ENCODE results near the gene STXBP6.
"Not testable (repeated sequence)": the region's sequence is repeated elsewhere in the genome, so short reads cannot be mapped to it uniquely, and the experiment has no call there.

STXBP6 gene

GRCh38 chr14:24982472-24983155 is 67.3 kb downstream of the STXBP6 start:
- DNase-seq: no peak

DNA sequence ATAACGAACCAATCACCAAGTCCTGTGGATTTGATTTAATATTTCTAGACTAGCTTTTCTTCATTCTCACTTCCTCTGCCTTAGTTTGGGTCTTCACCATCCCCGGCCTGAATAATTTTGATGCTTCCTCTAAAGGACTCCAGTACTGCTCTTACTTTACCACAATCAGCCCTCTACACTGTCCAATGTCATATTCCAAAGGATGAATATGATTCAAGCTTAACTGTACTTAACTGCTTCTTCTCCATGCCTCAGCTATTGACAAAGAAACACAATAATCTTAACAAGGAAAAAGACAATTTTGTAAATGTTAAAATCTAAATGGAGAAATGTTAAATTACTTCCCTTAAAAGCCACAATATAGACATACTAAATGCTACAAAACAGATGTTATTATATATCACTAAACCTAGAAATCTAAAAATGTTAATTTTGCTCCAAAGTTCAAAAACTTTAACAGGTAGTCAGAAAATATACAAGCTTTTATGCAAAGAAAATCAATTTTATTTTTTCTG is 70.2 kb downstream of the STXBP6 start:
- DNase-seq: no peak

DNA sequence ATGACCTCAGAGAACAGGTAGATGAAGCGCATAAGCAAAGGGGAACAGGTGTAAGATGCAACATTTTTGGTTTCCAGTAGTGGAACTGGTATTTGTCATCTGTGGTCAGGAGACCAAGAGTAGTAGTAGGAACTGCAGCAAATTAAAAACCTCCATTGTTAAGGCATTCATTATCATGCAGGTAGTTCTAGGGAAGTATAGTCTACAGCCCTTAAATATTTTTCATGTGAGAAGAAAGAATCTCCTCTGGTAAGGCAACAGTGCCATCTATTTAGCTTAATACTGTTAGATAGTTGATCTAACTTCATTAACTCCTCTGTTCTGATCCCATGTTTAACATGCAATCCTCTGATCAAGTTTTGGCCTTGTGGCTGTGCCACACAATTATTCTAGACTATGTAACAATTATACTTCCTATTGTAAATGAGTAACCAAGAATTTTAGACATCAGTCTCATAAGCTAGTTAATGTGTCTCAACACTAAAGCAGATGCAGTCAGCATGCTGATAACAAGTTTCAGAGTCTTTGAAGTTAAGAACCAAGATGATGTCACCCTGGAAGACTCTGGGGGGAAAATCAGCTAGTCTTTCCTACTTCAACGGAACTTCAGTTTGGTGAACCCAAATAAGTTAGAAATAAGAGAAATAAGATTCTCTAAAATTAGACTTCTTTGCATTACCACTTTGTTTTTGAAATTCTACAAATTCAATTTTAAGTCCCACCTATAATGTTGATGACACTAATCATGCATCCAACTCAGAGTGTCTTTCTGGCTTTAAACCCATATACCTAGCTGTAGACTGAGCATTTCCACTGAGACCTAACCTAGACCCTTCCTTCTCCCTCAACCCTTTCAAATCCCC is 70.9 kb downstream of the STXBP6 start:
- no peak for DNase-seq

GRCh38 chr14:24976602-24977001 is 73.3 kb downstream of the STXBP6 start:
- DNase-seq: no peak

GRCh38 chr14:24975393-24975792 is 74.6 kb downstream of the STXBP6 start:
- no peak for DNase-seq

- DNase-seq: no peak
These were observed 75.2 kb downstream of the STXBP6 start for GRCh38 chr14:24974591-24975374.

DNA sequence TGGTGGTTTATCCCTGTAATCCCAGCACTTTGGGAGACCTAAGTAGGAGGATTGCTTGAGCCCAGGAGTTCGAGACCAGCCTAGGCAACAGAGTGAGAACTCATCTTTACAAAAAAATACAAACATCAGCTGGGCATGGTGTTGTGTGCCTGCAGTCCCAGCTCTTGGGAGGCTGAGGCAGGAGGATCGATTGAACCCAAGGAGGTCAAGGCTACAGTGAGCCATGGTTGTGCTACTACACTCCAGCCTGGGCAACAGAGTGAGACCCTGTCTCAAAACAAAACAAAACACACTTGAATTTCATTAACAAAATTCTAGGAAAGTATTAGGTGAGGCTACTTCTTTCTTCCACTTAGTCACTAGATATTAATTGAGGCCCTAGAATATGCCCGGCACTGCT is 77.1 kb downstream of the STXBP6 start:
- DNase-seq: no peak

- no peak for DNase-seq
These were observed 78.7 kb downstream of the STXBP6 start for GRCh38 chr14:24971255-24971654.

DNA sequence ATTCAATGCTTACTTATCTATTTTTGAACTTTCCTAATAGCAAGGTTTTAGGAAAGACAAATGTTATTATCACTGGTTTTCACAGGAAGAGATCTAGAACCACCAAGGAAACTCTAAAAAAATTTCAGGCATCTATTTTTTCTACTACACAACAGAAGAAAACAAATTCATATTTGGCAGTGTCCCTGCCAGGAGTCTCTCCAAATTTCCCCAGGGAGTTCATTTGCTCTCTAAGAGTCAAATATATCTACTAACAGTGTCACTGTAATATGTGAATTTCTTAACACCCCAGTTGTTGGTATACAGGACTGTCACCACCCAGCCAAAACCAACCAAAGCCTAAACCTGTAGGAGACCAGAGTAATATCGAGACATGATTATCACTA is 83.4 kb downstream of the STXBP6 start:
- no peak for DNase-seq

DNA sequence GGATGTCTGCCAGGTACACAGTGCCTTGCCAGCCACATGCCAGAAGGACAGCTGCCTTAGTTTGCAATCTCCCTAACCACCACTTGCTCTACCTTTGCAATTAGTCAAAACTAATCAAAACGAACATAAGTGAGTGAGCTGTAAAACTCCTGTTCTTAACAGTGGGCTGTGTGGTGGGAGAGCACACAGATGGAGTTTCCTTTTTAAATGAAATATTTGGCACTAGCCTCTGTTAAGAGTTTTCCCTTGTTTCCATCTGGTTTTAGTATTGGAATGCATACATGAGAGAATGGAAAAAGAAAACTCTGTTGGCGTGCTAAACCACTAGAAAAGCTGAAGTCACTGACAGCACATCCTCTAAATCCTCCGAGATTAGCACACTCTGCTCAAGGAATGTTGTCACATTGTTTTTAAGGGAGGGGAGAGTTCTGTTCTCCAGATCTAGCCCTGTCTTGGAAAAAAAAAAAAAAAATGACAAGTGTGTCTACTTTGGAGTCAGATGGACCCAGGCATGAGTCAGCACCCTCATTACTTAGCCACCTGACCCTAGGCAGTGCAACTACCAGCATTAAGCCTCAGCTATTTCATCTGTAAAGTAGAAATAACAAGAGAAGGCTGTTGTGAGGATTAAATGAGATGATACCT is 83.9 kb downstream of the STXBP6 start:
- no peak for DNase-seq

GRCh38 chr14:24965578-24965933 is 84.4 kb downstream of the STXBP6 start:
- DNase-seq: no peak

DNA sequence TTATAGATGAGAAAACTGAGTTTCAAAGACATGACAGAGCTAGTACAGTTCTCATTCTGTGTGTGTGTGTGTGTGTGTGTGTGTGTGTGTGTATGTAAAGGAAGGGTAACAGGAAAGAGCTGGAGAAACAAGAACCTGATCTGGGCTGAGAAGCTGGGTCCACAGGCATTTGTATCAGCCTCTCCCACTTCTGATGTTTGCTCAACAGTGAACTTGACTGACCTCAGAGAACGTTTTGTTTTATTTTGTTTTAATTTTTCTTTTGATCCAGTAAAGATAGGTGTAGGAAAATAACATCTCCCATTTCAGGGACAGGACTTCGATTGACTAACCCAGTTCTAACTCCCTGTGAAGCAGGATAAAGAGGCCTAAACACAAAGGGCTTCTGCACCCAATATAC is 85.4 kb downstream of the STXBP6 start:
- DNase-seq: no peak

DNA sequence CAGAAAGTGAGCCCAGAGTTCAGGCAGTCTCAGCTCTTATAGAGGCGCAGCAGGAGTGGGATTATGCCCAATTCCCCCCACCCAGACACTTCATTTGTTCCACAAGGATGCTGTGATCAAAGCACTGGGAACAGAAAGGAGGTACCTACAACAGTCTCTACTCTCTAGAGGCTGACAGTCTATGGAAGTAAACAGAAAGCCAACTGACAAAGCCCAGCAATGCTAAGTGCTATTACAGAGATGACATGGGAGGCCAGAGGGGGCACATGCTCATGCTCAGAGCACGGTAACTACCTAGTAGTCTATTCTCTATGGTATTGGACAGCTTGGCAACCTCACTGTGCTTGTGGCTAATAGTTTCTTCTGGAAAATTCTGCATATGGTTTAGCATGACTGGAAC is 85.9 kb downstream of the STXBP6 start:
- no peak for DNase-seq

GRCh38 chr14:24962118-24962517 is 87.8 kb downstream of the STXBP6 start:
- not testable (repeated sequence) for DNase-seq

DNA sequence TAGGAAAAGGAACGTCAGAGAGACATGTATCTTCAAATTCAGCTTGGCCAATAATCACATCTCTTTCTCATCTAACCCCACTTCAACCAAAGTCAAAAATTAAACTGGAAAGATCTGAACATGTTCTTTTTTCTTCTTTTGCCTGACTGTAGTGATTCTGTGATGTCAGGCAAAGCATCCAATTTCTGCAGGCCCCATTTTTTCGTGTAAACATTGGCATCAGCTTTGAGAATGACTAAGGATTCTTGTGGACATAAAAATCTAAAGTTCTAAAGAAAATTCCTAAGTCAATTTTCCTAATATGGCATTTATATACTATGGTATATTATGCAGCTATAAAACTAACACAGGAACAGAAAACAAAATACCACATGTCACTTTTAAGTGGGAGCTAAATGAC is 89.1 kb downstream of the STXBP6 start:
- no peak for DNase-seq

DNA sequence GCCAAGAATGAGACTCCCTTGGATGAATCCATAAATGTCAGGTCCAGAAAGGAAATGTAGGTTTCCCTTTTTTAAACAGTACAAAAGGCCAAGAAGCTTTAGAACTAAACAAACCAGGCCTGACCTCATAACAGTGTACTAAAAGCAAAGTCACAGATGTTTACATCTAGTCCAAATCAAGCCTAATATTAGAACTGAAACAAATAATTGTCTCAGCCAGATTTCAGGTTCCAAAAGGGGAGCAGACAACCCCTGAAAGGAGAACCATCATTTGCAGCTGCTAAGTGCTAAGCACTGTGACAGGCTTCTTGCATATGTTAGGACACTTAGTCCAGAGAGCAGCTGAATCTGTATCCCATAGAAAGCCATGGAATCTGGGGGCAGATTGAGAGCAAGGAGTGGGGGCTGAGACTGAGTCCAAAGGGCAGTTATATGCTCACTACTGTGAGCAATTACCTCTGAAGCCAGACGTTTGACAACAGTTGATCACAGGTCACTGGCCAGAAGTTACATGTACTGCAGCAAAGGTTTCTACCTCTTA is 90.1 kb downstream of the STXBP6 start:
- no peak for DNase-seq

DNA sequence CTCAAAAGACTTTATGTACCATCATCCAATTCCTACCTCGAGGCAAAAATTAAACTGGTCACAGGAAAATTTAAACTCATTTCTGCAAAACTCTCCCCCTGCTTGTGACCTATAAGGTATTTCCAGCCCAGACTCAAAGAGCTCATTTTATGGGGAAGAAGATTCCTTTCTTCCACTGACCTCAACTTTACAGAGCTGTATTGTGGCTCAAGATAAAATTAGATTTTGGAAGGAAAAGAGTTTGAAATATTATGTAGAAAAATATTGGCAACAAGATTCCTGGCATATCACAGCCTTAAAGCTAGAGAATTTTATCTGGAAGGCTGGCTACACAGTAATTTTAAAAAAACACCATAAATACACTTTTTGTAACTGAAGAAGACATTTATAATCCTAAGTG is 91.7 kb downstream of the STXBP6 start:
- DNase-seq: no peak

GRCh38 chr14:24957814-24958213 is 92.1 kb downstream of the STXBP6 start:
- DNase-seq: no peak

DNA sequence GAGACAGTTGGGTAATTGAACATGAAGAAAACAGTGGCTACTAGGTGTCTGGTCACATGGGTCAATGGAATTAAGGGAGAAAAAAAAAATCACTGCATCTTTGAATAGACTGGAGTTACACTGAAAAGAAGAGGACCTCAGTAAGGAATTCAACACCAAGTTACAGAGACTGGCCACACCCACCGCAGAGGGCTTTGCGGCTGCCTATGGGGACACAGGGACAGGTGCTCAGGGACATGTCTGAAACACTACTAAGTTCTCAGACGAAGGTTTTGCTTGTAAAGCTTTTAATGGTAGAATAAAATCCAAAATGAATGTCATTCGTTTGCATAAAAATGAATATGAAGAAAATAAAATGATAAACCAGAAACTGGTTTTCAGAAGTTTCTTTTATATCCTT is 93.8 kb downstream of the STXBP6 start:
- no peak for DNase-seq

- DNase-seq: no peak
These were observed 95.3 kb downstream of the STXBP6 start for GRCh38 chr14:24954700-24955037.

- DNase-seq: no peak
These were observed 95.8 kb downstream of the STXBP6 start for GRCh38 chr14:24954037-24954699.
